Astrocyte of the hippocampus (primary cell): ENCODE measurements around the gene MSI1.
"Not testable (repeated sequence)": the region's sequence is repeated elsewhere in the genome, so short reads cannot be mapped to it uniquely, and the experiment has no call there.

Experiments
- DNase-seq: peaks from one replicate; pipeline ENCODE4 v3.0.0; 2011; ENCODE audit warnings: low read depth, low spot score

MSI1 gene

DNA sequence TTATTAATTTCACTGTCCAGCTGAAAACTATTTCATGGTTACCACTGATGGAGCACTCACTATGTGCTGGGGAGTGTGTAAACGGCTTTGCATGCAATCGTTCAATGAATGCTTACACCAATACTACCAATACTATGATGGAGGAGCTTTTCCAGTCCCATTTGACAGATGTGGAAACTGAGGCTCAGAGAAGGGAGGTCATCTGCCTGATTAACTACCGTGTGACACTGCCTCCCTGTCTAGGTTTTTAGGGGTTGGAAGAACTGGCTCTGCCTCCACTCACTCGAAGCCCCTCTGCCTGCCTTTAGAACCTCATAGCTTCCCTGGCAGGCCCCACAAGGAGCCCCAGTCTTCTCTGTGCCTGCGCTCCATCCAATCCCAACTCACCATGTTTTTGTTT, 11.9 kb downstream of the MSI1 start:
- DNase-seq, result no peak

DNA sequence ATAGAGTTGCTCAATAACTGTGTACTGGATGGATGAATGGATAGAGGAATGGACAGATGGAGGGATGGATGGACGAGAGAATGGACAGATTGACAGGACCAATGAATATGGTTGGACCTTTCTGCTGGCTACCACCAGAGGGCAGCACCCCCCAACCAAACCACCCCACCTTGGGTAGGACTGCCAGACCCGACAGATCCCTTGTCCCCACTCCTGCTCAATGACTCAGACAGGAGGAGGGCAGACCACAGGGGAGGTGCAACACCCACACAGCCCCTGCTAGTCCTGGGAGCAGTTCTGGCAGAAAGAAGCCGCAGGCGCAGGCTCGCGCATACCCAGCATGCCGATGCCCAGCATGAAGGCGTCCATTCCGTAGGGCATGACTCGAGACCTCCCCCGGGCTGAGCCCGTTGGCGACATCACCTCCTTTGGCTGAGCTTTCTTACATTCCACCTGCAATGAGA, 12.4 kb downstream of the MSI1 start:
- DNase-seq, result peak; percentile 99

GRCh38 chr12:120353556-120354317, 15.2 kb downstream of the MSI1 start:
- DNase-seq, result no peak

DNA sequence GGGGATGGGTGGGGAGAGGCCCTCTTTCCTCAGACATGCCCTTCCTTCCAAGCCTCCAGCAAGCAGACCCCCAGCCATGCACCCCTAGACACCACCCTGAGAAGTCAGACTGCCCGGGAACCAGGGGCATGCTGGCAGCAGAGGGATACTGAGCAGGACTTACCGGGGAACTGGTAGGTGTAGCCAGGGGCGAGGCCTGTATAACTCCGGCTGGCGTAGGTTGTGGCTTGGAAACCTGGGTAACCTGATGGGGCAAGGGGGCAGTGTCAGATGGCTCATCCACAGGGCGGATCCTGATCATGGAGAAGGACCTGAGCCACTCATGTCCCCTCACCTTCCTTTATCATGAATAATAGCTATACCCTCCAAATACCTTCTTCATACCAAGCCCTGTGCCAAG, 15.8 kb downstream of the MSI1 start:
- DNase-seq, result no peak

DNA sequence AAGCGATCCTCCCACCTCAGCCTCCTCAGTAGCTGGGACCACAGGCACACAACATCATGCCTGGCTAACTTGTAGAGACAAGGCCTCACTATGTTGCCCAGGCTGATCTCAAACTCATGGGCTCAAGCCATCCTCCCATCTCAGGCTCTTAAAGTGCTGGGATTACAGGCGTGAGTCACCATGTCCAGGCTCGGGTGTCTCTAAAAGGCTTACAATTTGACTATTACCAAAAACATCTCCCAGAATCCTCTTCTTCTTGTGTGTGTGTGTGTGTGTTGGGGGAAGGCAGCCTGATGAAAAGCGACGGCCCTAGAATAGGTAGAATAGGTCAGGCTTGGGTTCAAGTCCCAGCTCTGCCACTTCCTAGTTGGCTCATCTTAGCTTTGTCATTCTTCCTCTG, 16.8 kb downstream of the MSI1 start:
- DNase-seq, result peak; percentile 43

DNA sequence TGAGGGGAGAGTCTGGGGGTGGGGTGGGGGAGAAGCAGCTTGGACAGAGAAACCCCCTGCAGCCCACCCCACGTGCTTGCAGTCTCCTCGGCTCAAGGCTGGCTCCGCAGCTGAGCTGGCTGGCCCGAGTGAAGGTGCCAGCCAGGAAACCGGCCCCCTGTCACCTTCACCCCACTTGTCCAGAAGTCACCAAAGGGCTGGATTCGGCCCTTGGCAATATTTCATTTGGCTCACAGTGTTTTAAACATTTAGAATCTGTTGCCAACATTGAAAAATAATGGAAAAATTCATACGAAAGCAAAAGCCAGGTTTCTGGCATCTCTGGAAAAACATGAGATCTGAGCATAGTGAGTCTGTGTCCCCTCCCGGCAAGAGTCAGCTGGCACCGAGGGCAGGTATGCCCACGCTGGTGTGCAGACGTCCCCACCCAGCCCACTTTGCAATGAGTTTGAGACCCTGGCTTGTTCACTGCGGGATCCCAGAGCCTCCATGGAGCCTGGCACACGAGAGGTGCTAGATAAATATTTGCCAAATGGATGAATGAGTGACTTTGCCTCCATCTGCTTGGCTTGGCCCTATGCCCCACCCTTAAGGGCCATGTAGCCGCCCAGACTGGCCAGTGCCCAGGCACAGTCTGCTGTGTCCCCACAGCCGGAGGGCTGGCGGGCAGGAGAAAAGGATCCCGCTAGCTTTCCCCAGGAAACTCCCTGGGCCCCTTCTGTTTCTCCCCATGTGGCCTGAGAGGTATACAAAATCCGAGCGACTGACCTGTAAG, 18.2 kb downstream of the MSI1 start:
- peak; percentile 40 for DNase-seq

DNA sequence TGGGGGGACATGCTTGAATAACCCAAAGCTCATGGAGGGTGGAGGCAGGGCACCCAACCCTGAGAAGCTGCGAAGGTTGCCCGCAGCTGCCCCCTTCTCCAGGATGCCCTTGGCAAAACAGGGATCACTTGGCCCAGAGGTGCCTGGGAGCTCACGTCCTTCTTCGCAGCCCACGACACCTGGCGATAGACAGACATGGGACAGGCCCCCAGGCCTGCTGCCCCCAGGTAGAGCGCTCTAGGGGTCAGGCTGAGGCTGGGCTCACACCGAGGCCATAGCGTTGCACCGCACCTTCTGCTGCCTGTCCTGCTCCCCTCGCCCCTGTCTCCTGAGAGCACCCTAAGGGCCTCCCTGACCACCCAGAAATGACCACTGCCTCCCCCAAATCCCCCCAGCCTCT, 21.2 kb downstream of the MSI1 start:
- DNase-seq, result no peak

GRCh38 chr12:120346681-120347080, 22.3 kb downstream of the MSI1 start:
- DNase-seq, result no peak

DNA sequence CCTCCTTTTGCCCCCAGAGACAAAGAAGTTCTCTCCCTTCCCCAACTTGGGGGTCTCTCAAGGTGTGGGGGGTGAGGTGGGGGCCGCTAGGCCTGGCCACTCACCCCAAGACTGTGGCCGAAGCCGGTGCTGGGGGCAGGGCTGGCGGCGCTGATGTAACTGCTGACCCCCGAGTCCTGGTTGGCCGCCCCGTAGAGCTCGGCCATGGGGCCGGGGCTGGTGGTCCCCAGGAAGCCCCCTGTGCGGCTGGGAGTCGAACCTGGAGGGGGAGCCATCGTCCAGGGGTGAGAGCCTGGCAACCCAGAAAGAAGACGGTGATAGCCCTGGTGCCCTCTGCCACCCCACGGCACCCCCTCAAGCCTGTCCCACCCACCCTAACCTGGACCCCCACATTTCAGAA, 22.9 kb downstream of the MSI1 start:
- DNase-seq, result no peak

DNA sequence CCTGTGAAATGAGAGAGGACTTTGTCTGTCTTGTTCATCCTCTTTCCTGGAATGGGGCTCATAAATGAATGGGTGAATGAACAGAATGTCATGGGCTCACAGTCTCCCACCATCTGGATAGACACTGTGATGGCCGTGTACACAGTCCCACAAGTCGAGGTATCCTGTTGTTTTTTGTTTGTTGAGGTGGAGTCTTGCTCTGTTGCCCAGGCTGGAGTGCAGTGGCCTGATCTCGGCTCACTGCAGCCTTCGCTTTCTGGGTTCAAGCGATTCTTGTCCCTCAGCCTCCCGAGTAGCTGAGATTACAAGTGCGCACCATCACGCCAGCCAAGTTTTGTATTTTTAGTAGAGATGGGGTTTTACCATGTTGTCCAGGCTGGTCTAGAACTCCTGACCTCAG, 25.3 kb downstream of the MSI1 start:
- no peak for DNase-seq

DNA sequence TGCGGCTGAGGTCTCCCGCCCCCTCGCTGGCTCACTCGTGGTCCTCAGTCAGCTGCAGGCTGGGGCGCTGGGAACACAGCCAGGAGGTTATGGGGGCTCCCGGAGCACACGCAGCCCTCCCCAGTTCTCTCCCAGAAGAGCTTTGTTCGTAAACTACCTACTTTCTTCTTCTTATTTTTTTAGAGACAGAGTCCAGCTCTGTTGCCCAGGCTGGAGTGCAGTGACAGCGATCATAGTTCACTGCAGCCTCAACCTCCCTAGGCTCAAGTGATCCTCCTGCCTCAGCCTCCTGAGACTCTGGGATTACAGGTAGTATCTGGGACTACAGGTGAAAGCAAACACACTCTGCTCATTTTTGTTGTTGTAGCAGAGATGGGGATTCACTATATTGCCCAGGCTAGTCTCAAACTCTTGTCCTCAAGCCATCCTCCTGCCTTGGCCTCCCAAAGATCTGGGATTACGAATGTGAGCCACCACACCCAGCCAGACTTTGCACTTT, 25.9 kb downstream of the MSI1 start:
- DNase-seq, result no peak

DNA sequence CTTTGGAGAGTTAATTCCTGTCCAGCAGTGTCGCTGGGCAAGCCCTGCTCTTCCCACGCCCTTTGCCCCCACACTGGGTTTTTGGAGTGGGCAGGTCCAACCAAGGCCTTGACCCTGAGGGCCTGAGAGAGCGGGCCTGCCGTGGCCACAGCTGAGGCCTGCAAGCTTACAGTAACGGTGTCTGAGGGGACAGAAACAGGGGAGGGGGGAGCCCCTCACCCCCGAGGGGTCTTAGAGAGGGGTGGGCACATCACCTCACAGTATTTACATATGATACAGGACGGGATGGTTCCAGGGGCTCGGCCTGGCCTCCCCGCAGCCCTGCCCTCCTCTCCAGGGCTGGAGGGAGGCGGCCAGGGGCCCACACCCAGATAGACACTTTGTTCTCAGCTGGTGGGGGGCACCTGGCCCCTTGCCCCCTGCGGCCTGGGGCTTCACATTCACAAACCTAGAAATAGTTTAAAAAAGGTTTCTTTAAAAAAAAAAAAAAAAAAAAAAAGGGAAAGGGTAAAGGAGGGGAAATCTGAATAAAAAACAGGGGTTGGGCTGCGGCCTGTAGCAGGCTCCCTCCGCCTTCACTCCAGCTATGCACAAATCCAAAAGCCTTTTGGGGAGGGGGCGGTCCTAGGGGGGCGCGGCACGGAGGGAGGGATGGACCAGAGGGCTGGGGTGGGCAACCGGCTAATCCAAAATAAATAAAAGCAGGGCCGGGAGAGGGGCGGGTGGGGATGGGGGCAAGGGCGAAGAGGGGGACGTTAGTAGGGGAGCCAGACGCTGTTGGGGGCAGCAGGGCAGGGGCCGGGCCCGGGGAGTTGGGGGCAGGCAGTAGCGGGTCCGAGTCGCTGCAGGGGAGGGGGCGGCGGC, 26.6 kb downstream of the MSI1 start:
- no peak for DNase-seq

- DNase-seq, result no peak
Measured at GRCh38 chr12:120339256-120339655, 29.7 kb downstream of the MSI1 start.

DNA sequence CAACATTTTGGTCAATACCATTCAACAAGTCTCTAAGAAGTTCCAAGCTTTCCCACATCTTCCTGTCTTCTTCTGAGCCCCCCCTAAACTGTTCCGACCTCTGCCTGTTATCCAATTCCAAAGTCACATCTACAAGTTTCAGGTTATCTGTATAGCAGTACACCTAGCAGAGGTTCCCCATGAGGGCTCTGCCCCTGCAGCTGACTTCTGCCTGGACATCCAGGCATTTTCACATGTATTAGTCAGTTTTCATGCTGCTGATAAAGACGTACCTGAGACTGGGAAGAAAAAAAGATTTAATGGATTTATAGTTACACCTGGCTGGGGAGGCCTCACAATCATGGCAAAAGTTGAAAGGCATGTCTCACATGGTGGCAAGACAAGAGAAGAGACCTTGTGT, 31.2 kb downstream of the MSI1 start:
- no peak for DNase-seq

GRCh38 chr12:120336392-120336791, 32.6 kb downstream of the MSI1 start:
- DNase-seq, result not testable (repeated sequence)

DNA sequence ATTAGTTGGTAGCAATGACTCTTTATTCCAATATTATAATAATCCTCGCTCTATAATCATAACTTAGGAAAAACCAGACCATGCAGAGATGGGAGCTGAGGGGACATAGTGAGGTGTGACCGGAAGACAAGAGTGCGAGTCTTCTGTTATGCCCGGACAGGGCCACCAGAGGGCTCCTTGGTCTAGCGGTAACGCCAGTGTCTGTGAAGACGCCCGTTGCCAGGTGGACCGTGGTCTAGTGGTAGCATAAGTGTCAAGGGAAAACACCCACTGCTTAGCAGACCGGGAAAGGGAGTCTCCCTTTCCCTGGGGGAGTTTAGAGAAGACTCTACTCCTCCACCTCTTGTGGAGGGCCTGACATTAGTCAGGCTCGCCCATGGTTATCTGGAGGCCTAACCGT, 33.5 kb downstream of the MSI1 start:
- DNase-seq, result peak; percentile 66

DNA sequence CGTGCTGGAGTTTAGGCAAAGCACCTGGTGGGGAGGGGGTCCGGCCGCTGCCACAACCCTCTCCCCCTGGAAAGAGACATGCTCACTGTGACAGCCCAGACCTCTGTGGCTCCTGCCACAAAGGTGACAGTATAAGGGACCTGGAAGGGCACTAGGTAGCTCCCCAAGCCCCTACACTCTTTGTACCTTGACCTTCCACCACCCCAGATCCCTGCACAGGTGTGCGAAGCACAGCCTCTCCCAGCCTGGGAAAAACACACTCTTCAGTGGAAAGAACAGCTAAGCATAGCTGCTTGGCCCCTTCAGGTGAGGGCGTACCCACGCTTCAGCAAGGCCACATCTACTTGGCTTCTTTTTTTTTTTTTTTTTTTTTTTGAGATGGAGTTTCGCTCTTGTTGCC, 36.4 kb downstream of the MSI1 start:
- DNase-seq, result no peak

DNA sequence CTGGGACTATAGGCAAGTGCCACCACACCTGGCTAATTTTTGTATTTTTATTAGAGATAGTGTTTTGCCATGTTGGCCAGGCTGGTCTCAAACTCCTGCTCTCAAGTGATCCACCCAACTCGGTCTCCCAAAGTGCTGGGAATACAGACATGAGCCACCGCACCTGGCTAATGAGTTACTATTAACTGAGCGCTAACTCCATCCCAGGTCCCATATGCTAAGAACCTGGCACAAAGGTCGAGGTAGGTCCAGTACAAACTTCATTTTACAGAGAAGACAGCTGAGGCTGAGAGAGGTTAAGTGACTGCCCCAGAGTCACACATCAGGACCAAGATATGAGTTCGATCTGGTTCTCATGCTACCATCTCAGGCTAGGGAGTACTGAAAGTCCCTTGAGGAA, 36.9 kb downstream of the MSI1 start:
- DNase-seq, result no peak

DNA sequence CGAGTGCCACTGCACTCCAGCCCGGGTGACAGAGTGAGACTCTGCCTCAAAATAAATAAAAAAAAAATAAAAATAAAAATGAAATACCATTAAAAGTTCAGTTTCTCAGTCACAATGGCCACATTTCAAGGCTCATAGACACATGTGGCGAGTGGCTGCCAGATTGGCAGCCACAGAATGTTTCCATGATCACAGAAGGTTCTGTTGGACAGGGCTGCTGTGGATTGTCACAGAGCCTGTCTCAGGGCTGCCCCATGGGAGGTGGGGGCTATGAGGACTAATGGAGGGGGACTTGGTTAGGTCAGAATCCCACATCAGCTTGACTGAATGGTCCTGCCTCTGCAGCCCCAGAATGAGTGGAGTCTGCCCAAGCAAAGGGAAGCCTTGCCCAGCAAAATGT, 37.6 kb downstream of the MSI1 start:
- no peak for DNase-seq

DNA sequence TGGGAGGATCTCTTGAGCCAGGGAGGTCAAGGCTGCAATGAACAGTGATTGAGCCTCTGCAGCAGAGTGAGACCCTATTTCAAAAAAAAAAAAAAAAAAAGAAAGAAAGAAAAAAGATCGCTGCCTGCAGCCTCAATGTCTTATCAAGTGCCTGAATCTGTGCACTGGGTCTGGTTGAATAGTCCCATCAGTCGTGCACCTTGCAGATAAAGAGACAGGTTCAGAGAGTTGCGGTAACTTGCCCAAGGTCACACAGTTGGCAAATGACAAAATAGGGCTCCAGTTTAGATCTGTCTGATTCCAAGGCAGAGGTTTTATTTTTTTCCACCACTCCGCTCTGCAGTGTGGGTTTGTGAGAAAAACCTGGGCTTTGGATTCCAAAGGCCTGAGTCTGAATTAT, 40.7 kb downstream of the MSI1 start:
- DNase-seq, result no peak

GRCh38 chr12:120327593-120327992, 41.4 kb downstream of the MSI1 start, which contains the start of gene PLA2G1B:
PLA2G1B (minus strand) TSS chr12:120327779; CDS start chr12:120327753, 26 bp downstream.
- no peak for DNase-seq
